HEK293 (cell line): ENCODE data around the gene BMP2.

Experiments used
- CTCF ChIA-PET: fragments of 350-600 bp; formaldehyde crosslinking; extraction: SDS; loops from one replicate; lab custom pipeline; 2021; ENCODE audit warnings: antibody characterized with exemption; lab: Yijun Ruan, JAX
- POLR2A ChIA-PET: fragments of 300-600 bp; formaldehyde crosslinking; extraction: SDS; loops from one replicate; lab custom pipeline; 2020; ENCODE audit warnings: antibody characterized with exemption, inconsistent platforms; lab: Yijun Ruan, JAX
- H3K27ac ChIP-seq: fragments of 200-500 bp; sonication (Bioruptor generic); 2 replicates; pipeline ENCODE4 v1.5.1; 2014; ENCODE audit warnings: low read depth, low read length, control low read depth, inconsistent platforms; ENCODE audit errors: extremely low read depth
- H3K36me3 ChIP-seq, 2 experiments: fragments of 200-500 bp in 1 of 2; sonication (Bioruptor generic) in 1 of 2; 1 replicate in 1 of 2; 2 replicates in 1 of 2; pipeline ENCODE4 v1.5.1; 2014 to 2017; ENCODE audit warnings: inconsistent platforms in 2 of 2, low read length in 2 of 2; ENCODE audit not compliant: control insufficient read depth in 2 of 2, insufficient read depth in 1 of 2
- H3K4me1 ChIP-seq: fragments of 200-500 bp; sonication (Bioruptor generic); 2 replicates; pipeline ENCODE4 v1.5.1; 2014; ENCODE audit warnings: mild to moderate bottlenecking, low read length, inconsistent platforms; ENCODE audit not compliant: control insufficient read depth, insufficient read depth
- H3K4me3 ChIP-seq: 2 replicates; pipeline ENCODE4 v1.5.1; 2011; ENCODE audit warnings: low read depth, mild to moderate bottlenecking, control low read depth, low read length, moderate library complexity
- H3K9me3 ChIP-seq: fragments of 200-500 bp; sonication (Bioruptor generic); 2 replicates; pipeline ENCODE4 v1.5.1; 2014; ENCODE audit warnings: low read depth, low read length, inconsistent platforms; ENCODE audit not compliant: control insufficient read depth, insufficient read depth
- AEBP2 ChIP-seq: fragments of 450-650 bp; formaldehyde crosslinking; IDR thresholded peaks from 2 replicates; pipeline ENCODE4 v1.5.1; 2016; ENCODE audit warnings: missing biosample characterization, missing genetic modification characterization, borderline replicate concordance
- GLI2 ChIP-seq: fragments of 450-650 bp; formaldehyde crosslinking; IDR thresholded peaks from 2 replicates; pipeline ENCODE4; 2017; ENCODE audit warnings: missing biosample characterization, missing genetic modification characterization, low read depth, borderline replicate concordance
- KLF16 ChIP-seq: fragments of 450-650 bp; formaldehyde crosslinking; IDR thresholded peaks from 2 replicates; pipeline ENCODE4 v1.5.1; 2017; ENCODE audit warnings: missing biosample characterization, missing genetic modification characterization
- MZF1 ChIP-seq: fragments of 450-650 bp; formaldehyde crosslinking; IDR thresholded peaks from 2 replicates; pipeline ENCODE4 v1.5.1; 2017; ENCODE audit warnings: missing biosample characterization, missing genetic modification characterization, borderline replicate concordance
- SP3 ChIP-seq: fragments of 450-650 bp; formaldehyde crosslinking; IDR thresholded peaks from 2 replicates; pipeline ENCODE4 v1.5.1; 2016; ENCODE audit warnings: missing biosample characterization, missing genetic modification characterization
- SP7 ChIP-seq: fragments of 450-650 bp; formaldehyde crosslinking; IDR thresholded peaks from 2 replicates; pipeline ENCODE4 v1.5.1; 2016; ENCODE audit warnings: missing biosample characterization, missing genetic modification characterization
- ZBTB1 ChIP-seq: fragments of 450-650 bp; formaldehyde crosslinking; IDR thresholded peaks from 2 replicates; pipeline ENCODE4 v1.5.1; 2016; ENCODE audit warnings: missing biosample characterization, missing genetic modification characterization
- ZFP69B ChIP-seq: fragments of 450-650 bp; formaldehyde crosslinking; IDR thresholded peaks from 2 replicates; pipeline ENCODE4 v1.5.1; 2016; ENCODE audit warnings: missing biosample characterization, missing genetic modification characterization
- ZNF138 ChIP-seq: fragments of 450-650 bp; formaldehyde crosslinking; IDR thresholded peaks from 2 replicates; pipeline ENCODE4 v1.5.1; 2016; ENCODE audit warnings: missing biosample characterization, missing genetic modification characterization, borderline replicate concordance
- ZNF146 ChIP-seq: fragments of 450-650 bp; formaldehyde crosslinking; IDR thresholded peaks from 2 replicates; pipeline ENCODE4 v1.5.1; 2016; ENCODE audit warnings: missing biosample characterization, missing genetic modification characterization
- ZNF19 ChIP-seq: fragments of 450-650 bp; formaldehyde crosslinking; IDR thresholded peaks from 2 replicates; pipeline ENCODE4; 2016; ENCODE audit warnings: missing biosample characterization, missing genetic modification characterization, low read depth
- ZNF302 ChIP-seq: fragments of 450-650 bp; formaldehyde crosslinking; IDR thresholded peaks from 2 replicates; pipeline ENCODE4 v1.5.1; 2016; ENCODE audit warnings: missing biosample characterization, missing genetic modification characterization, low read depth
- ZNF335 ChIP-seq: fragments of 450-650 bp; formaldehyde crosslinking; conservative IDR thresholded peaks from 2 replicates; pipeline ENCODE4 v1.5.1; 2016; ENCODE audit warnings: missing biosample characterization, missing genetic modification characterization
- ZNF416 ChIP-seq: fragments of 450-650 bp; formaldehyde crosslinking; IDR thresholded peaks from 2 replicates; pipeline ENCODE4 v1.5.1; 2016; ENCODE audit warnings: missing biosample characterization, missing genetic modification characterization
- ZNF580 ChIP-seq: fragments of 450-650 bp; formaldehyde crosslinking; IDR thresholded peaks from 2 replicates; pipeline ENCODE4 v1.5.1; 2016; ENCODE audit warnings: missing biosample characterization, missing genetic modification characterization
- ZNF600 ChIP-seq: fragments of 450-650 bp; formaldehyde crosslinking; IDR thresholded peaks from 2 replicates; pipeline ENCODE4 v1.5.1; 2016; ENCODE audit warnings: missing biosample characterization, missing genetic modification characterization
- ZNF624 ChIP-seq: fragments of 450-650 bp; formaldehyde crosslinking; IDR thresholded peaks from 2 replicates; pipeline ENCODE4 v1.5.1; 2017; ENCODE audit warnings: missing biosample characterization, missing genetic modification characterization
- ZNF639 ChIP-seq: fragments of 450-650 bp; formaldehyde crosslinking; IDR thresholded peaks from 2 replicates; pipeline ENCODE4 v1.5.1; 2016; ENCODE audit warnings: missing biosample characterization, missing genetic modification characterization
- ZNF664 ChIP-seq: fragments of 450-650 bp; formaldehyde crosslinking; IDR thresholded peaks from 2 replicates; pipeline ENCODE4 v1.5.1; 2016; ENCODE audit warnings: missing biosample characterization, missing genetic modification characterization
- ZNF677 ChIP-seq: fragments of 450-650 bp; IDR thresholded peaks from 2 replicates; pipeline ENCODE4 v1.5.0; 2018; ENCODE audit warnings: missing biosample characterization, mild to moderate bottlenecking, missing genetic modification characterization, moderate library complexity
- ZNF707 ChIP-seq: fragments of 450-650 bp; formaldehyde crosslinking; IDR thresholded peaks from 2 replicates; pipeline ENCODE4 v1.5.1; 2016; ENCODE audit warnings: missing biosample characterization, missing genetic modification characterization
- TF ChIP-seq, protein P1 (sequence below): fragments of 450-650 bp; formaldehyde crosslinking; IDR thresholded peaks from 2 replicates; pipeline ENCODE4 v1.5.1; 2017; ENCODE audit warnings: missing biosample characterization, missing genetic modification characterization

Gene BMP2

DNA sequence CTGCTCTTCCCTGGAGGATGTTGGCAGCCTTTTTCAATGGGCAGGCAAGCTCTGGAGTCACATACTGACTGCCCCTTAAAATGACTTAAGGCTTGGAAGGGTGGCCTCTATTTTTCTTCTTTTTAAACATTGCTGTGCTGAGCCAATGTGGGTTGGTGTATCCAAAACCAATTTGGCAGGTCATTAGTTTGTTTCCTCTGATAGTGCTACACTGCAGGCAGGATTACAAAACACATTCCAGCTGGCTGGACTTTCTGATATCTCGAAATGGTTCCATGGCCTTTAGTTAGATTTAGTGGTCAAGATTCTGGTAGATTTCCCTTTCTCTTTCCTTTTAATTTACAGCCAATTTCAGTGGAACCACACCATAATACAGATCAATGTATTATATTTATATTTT, 28.1 kb upstream of the BMP2 start:
- Histone ChIP-seq H3K4me3 (no peak overlapping the region), H3K4me1 (no peaks in the 10 kb centered on the region), H3K36me3 (no peaks in the 10 kb centered on the region), H3K27ac (no peak overlapping the region), H3K9me3 (no peaks in the 10 kb centered on the region)
- CTCF ChIA-PET, result interaction anchor here (1.1 to 1.7 kb wide), 2 partner anchors 25 to 102 kb away, joined by 4 read pairs; no protein-coding TSS in a partner anchor
- no peak for TF ChIP-seq KLF16 (tag by site-specific recombination)
- TF ChIP-seq, protein P1, sequence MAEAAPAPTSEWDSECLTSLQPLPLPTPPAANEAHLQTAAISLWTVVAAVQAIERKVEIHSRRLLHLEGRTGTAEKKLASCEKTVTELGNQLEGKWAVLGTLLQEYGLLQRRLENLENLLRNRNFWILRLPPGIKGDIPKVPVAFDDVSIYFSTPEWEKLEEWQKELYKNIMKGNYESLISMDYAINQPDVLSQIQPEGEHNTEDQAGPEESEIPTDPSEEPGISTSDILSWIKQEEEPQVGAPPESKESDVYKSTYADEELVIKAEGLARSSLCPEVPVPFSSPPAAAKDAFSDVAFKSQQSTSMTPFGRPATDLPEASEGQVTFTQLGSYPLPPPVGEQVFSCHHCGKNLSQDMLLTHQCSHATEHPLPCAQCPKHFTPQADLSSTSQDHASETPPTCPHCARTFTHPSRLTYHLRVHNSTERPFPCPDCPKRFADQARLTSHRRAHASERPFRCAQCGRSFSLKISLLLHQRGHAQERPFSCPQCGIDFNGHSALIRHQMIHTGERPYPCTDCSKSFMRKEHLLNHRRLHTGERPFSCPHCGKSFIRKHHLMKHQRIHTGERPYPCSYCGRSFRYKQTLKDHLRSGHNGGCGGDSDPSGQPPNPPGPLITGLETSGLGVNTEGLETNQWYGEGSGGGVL (tag by site-specific recombination), result no peak
- no peak for TF ChIP-seq ZNF138 (tag by site-specific recombination)
- no peak for TF ChIP-seq SP7 (tag by site-specific recombination)
- TF ChIP-seq ZFP69B (tag by site-specific recombination), result no peak
- no peak for TF ChIP-seq ZNF302
- TF ChIP-seq SP3 (tag by site-specific recombination), result no peak
- TF ChIP-seq AEBP2 (tag by site-specific recombination), result no peak
- TF ChIP-seq ZNF600 (tag by site-specific recombination), result no peak
- no peak for TF ChIP-seq GLI2 (tag by site-specific recombination)
- no peak for TF ChIP-seq ZNF416 (tag by site-specific recombination)
- no peak for TF ChIP-seq ZBTB1 (tag by site-specific recombination)
- POLR2A ChIA-PET, result no interaction called here

- Histone ChIP-seq H3K27ac (no peak overlapping the region), H3K4me1 (no peaks in the 10 kb centered on the region), H3K4me3 (no peak overlapping the region), H3K36me3 (no peaks in the 10 kb centered on the region), H3K9me3 (no peaks in the 10 kb centered on the region)
- ChIA-PET POLR2A (no interaction called here), CTCF (interaction anchor here (0.8 to 1.7 kb wide), 3 partner anchors 25 to 106 kb away, joined by 3 to 4 read pairs (median 4); no protein-coding TSS in a partner anchor)
- TF ChIP-seq ZNF707 (tag by site-specific recombination) (no peak), ZNF639 (tag by site-specific recombination) (no peak), ZNF624 (tag by site-specific recombination) (no peak), ZNF146 (no peak), ZNF600 (tag by site-specific recombination) (no peak), MZF1 (no peak), ZNF19 (tag by site-specific recombination) (no peak), ZNF580 (tag by site-specific recombination) (no peak), ZNF677 (tag by site-specific recombination) (no peak), ZNF664 (no peak), ZNF335 (tag by site-specific recombination) (no peak)
- TF ChIP-seq, protein P1 (tag by site-specific recombination), result no peak
Measured at GRCh38 chr20:6740096-6740495, 27.4 kb upstream of the BMP2 start.
